ENCODE measurements around the gene ARHGEF7. TPM values are rescaled to one million over a fixed set of nuclear protein-coding genes. Genes with fewer than 3 reads are reported as not detected.
A peak's percentile ranks its signal among the peaks of the same experiment; 100 is the strongest.

Gene ARHGEF7
- total and polyA plus RNA-seq, 8 donors: 11.6 to 126 (median 49.7) TPM

GRCh38 chr13:111203736-111204389 lies 88.8 kb downstream of the ARHGEF7 start:
- peaks cover 25 to 69% (median 41%) of the 10 kb centered on the region in 4 donors for H3K4me1 ChIP-seq
- H3K36me3 ChIP-seq: peaks cover 0 to 11% (median 4%) of the 10 kb centered on the region in 4 donors
- no peak for DNase-seq
- peak overlapping the region in 1 of 4 donors; percentile 20 for H3K4me3 ChIP-seq
- TF ChIP-seq CTCF (IDR thresholded peaks at IDR 0.05): no peak
- no peak for TF ChIP-seq POLR2A (IDR thresholded peaks at IDR 0.05)
- TF ChIP-seq EP300 (IDR thresholded peaks at IDR 0.05): no peak
- TF ChIP-seq POLR2AphosphoS5 (IDR thresholded peaks at IDR 0.05): no peak
- H3K27ac ChIP-seq: peak overlapping the region in 4 of 5 donors; percentile 38 to 68 (median 50)
- intact Hi-C loops (cut with DNase I; ENCODE audit: low total_unique reads): no loop called here
- no peaks in the 10 kb centered on the region for H3K9me3 ChIP-seq
- H3K27me3 ChIP-seq: no peaks in the 10 kb centered on the region
- 62 to 75% (median 66%) methylated on average over 11 of the region's 11 CpGs for WGBS, 5 donors

- H3K36me3 ChIP-seq: peaks cover 0 to 11% (median 4%) of the 10 kb centered on the region in 4 donors
- peak in 1 of 2 donors; percentile 82 for DNase-seq
- 41 to 53% (median 47%) methylated on average over 16 of the region's 16 CpGs for WGBS, 5 donors
- H3K4me1 ChIP-seq: peaks cover 25 to 69% (median 42%) of the 10 kb centered on the region in 4 donors
- H3K27ac ChIP-seq: peak overlapping the region in 4 of 5 donors; percentile 38 to 68 (median 57)
- peak overlapping the region in 1 of 4 donors; percentile 20 for H3K4me3 ChIP-seq
- H3K9me3 ChIP-seq: no peaks in the 10 kb centered on the region
- no peaks in the 10 kb centered on the region for H3K27me3 ChIP-seq
- intact Hi-C loops (cut with DNase I; ENCODE audit: low total_unique reads): no loop called here
- TF ChIP-seq POLR2A (IDR thresholded peaks at IDR 0.05) (no peak), CTCF (IDR thresholded peaks at IDR 0.05) (no peak), POLR2AphosphoS5 (IDR thresholded peaks at IDR 0.05) (no peak), EP300 (IDR thresholded peaks at IDR 0.05) (no peak)
Measured at GRCh38 chr13:111204438-111205177, 89.5 kb downstream of the ARHGEF7 start.

- DNase-seq: no peak
- 80 to 90% (median 86%) methylated on average over 12 of the region's 12 CpGs for WGBS, 5 donors
- no peak overlapping the region for H3K27ac ChIP-seq
- TF ChIP-seq EP300 (IDR thresholded peaks at IDR 0.05) (no peak), CTCF (IDR thresholded peaks at IDR 0.05) (no peak), POLR2A (IDR thresholded peaks at IDR 0.05) (no peak), POLR2AphosphoS5 (IDR thresholded peaks at IDR 0.05) (no peak)
- H3K4me1 ChIP-seq: peaks cover 25 to 72% (median 49%) of the 10 kb centered on the region in 4 donors
- peaks cover 0 to 11% (median 4%) of the 10 kb centered on the region in 4 donors for H3K36me3 ChIP-seq
- H3K27me3 ChIP-seq: no peaks in the 10 kb centered on the region
- H3K9me3 ChIP-seq: no peaks in the 10 kb centered on the region
- H3K4me3 ChIP-seq: no peak overlapping the region
- intact Hi-C loops (cut with DNase I; ENCODE audit: low total_unique reads): no loop called here
Measured at GRCh38 chr13:111206148-111206547, 91.0 kb downstream of the ARHGEF7 start.

- WGBS, 5 donors: 82 to 94% (median 93%) methylated on average over 9 of the region's 9 CpGs
- intact Hi-C loops (cut with DNase I; ENCODE audit: low total_unique reads): loop anchor here (10.0 kb wide), 1 partner anchor 145 kb away; no protein-coding TSS in a partner anchor
- no peak overlapping the region for H3K27ac ChIP-seq
- H3K36me3 ChIP-seq: peaks cover 0 to 11% (median 4%) of the 10 kb centered on the region in 4 donors
- peaks cover 8 to 69% (median 28%) of the 10 kb centered on the region in 4 donors for H3K4me1 ChIP-seq
- no peaks in the 10 kb centered on the region for H3K27me3 ChIP-seq
- TF ChIP-seq POLR2A (IDR thresholded peaks at IDR 0.05): no peak
- no peak for TF ChIP-seq EP300 (IDR thresholded peaks at IDR 0.05)
- TF ChIP-seq CTCF (IDR thresholded peaks at IDR 0.05): no peak
- no peak for TF ChIP-seq POLR2AphosphoS5 (IDR thresholded peaks at IDR 0.05)
- DNase-seq: no peak
- H3K4me3 ChIP-seq: no peak overlapping the region
- H3K9me3 ChIP-seq: no peaks in the 10 kb centered on the region
Measured at GRCh38 chr13:111209613-111210012, 94.5 kb downstream of the ARHGEF7 start.

Data from stomach (tissue), 9 donors.